ENCODE measurements around the gene ABCA7. TPM values are rescaled to one million over a fixed set of nuclear protein-coding genes. Genes with fewer than 3 reads are reported as not detected.

Gene ABCA7
- total and polyA plus RNA-seq, 2 of the 13 experiments (the other 11 are each of a cell fraction or from before 2014, with no cell fraction given) = 4.4 to 32.4 TPM

DNA sequence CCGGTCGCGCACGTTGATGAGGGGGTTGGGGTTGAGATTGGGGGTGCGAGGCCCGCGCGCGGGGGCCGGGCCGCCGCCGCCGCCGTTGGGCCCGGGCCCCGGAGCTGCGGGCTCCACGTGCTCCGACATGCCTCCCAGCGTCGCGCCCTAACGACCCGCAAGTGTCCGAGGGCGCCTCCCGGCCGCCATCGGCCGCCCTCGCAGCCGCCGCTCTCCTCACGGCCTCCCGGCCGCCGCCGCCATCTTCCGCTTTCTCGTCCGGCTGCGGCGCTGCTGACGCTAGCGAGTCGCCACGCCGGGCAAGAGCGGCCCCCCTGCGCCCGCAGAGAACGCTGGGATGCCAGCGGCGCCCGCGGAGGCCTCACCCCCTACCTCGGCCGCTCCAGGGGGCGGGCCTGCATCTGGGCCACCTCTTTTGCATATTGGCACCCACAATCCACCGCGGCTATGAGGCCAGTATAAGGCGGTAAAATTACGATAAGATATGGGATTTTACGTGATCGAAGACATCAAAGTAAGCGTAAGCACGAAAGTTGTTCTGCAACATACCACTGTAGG is 19.0 kb upstream of the ABCA7 start, which contains the start of gene TMEM259 (continued):
- TF ChIP-seq FOXO4 (CRISPR knock-in tag; conservative IDR thresholded peaks at IDR 0.05) (no peak), CBX5 (CRISPR knock-in tag; IDR thresholded peaks at IDR 0.05; ENCODE audit: borderline replicate concordance) (no peak), NCOA2 (CRISPR knock-in tag; IDR thresholded peaks at IDR 0.05) (no peak), RCOR2 (CRISPR knock-in tag; IDR thresholded peaks at IDR 0.05) (no peak), ZNF709 (CRISPR knock-in tag; IDR thresholded peaks at IDR 0.05) (no peak), HNRNPLL (IDR thresholded peaks at IDR 0.05; ENCODE audit: low read depth, low read length, poor library complexity, severe bottlenecking) (peak; percentile 88), MIER3 (CRISPR knock-in tag; IDR thresholded peaks at IDR 0.05; ENCODE audit: borderline replicate concordance) (peak; percentile 13; the same call in 1 of the 2 replicates), ZNF589 (CRISPR knock-in tag; conservative IDR thresholded peaks at IDR 0.05) (peak; percentile 19; the same call in 1 of the 2 replicates), RELA (CRISPR knock-in tag; IDR thresholded peaks at IDR 0.05) (no peak), HIVEP1 (CRISPR knock-in tag; IDR thresholded peaks at IDR 0.05) (no peak), RFXAP (CRISPR knock-in tag; IDR thresholded peaks at IDR 0.05; ENCODE audit: borderline replicate concordance) (no peak), SOX5 (CRISPR knock-in tag; IDR thresholded peaks at IDR 0.05; ENCODE audit: borderline replicate concordance) (peak; percentile 51; the same call in 1 of the 2 replicates), ARNTL (CRISPR knock-in tag; IDR thresholded peaks at IDR 0.05) (no peak), ZBTB8A (CRISPR knock-in tag; IDR thresholded peaks at IDR 0.05; ENCODE audit: borderline replicate concordance, low read depth) (no peak), XBP1 (CRISPR knock-in tag; IDR thresholded peaks at IDR 0.05) (no peak), ZBTB7B (CRISPR knock-in tag; IDR thresholded peaks at IDR 0.05) (no peak; the same call in 1 of the 2 replicates), ZNF720 (CRISPR knock-in tag; IDR thresholded peaks at IDR 0.05) (no peak), SCMH1 (CRISPR knock-in tag; IDR thresholded peaks at IDR 0.05; ENCODE audit: borderline replicate concordance) (no peak), ATF7 (IDR thresholded peaks at IDR 0.05) (no peak), ATF7 (CRISPR knock-in tag; IDR thresholded peaks at IDR 0.05) (no peak), ZNF333 (CRISPR knock-in tag; IDR thresholded peaks at IDR 0.05; ENCODE audit: borderline replicate concordance) (no peak), ZNF784 (CRISPR knock-in tag; IDR thresholded peaks at IDR 0.05; ENCODE audit: borderline replicate concordance) (no peak)
- TF ChIP-seq, protein P1, sequence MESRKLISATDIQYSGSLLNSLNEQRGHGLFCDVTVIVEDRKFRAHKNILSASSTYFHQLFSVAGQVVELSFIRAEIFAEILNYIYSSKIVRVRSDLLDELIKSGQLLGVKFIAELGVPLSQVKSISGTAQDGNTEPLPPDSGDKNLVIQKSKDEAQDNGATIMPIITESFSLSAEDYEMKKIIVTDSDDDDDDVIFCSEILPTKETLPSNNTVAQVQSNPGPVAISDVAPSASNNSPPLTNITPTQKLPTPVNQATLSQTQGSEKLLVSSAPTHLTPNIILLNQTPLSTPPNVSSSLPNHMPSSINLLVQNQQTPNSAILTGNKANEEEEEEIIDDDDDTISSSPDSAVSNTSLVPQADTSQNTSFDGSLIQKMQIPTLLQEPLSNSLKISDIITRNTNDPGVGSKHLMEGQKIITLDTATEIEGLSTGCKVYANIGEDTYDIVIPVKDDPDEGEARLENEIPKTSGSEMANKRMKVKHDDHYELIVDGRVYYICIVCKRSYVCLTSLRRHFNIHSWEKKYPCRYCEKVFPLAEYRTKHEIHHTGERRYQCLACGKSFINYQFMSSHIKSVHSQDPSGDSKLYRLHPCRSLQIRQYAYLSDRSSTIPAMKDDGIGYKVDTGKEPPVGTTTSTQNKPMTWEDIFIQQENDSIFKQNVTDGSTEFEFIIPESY (CRISPR knock-in tag; IDR thresholded peaks at IDR 0.05) = no peak
- TF ChIP-seq, protein P2, sequence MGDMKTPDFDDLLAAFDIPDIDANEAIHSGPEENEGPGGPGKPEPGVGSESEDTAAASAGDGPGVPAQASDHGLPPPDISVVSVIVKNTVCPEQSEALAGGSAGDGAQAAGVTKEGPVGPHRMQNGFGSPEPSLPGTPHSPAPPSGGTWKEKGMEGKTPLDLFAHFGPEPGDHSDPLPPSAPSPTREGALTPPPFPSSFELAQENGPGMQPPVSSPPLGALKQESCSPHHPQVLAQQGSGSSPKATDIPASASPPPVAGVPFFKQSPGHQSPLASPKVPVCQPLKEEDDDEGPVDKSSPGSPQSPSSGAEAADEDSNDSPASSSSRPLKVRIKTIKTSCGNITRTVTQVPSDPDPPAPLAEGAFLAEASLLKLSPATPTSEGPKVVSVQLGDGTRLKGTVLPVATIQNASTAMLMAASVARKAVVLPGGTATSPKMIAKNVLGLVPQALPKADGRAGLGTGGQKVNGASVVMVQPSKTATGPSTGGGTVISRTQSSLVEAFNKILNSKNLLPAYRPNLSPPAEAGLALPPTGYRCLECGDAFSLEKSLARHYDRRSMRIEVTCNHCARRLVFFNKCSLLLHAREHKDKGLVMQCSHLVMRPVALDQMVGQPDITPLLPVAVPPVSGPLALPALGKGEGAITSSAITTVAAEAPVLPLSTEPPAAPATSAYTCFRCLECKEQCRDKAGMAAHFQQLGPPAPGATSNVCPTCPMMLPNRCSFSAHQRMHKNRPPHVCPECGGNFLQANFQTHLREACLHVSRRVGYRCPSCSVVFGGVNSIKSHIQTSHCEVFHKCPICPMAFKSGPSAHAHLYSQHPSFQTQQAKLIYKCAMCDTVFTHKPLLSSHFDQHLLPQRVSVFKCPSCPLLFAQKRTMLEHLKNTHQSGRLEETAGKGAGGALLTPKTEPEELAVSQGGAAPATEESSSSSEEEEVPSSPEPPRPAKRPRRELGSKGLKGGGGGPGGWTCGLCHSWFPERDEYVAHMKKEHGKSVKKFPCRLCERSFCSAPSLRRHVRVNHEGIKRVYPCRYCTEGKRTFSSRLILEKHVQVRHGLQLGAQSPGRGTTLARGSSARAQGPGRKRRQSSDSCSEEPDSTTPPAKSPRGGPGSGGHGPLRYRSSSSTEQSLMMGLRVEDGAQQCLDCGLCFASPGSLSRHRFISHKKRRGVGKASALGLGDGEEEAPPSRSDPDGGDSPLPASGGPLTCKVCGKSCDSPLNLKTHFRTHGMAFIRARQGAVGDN (CRISPR knock-in tag; IDR thresholded peaks at IDR 0.05) = peak; percentile 51

Data from HepG2 (cell line).